WERI-Rb-1 (cell line): ENCODE measurements around the gene RSPH6A.

Experiments used
- DNase-seq: peaks from one replicate; pipeline ENCODE4 v3.0.0-alpha.2; 2020
- H3K27ac ChIP-seq: fragments of 250-450 bp; sonication (Bioruptor Pico); 2 replicates; pipeline ENCODE4 v1.5.1; 2020; ENCODE audit warnings: mild to moderate bottlenecking, moderate library complexity
- H3K27me3 ChIP-seq: fragments of 250-450 bp; sonication (Bioruptor Pico); 2 replicates; pipeline ENCODE4 v1.5.1; 2021; ENCODE audit warnings: mild to moderate bottlenecking, low read depth, moderate library complexity; ENCODE audit not compliant: insufficient read depth, severe bottlenecking
- H3K36me3 ChIP-seq: fragments of 250-450 bp; sonication (Bioruptor Pico); 2 replicates; pipeline ENCODE4 v1.5.1; 2020; ENCODE audit warnings: mild to moderate bottlenecking, moderate library complexity
- H3K4me3 ChIP-seq: 2 replicates; pipeline ENCODE4 v1.5.1; 2011; ENCODE audit warnings: low read depth, mild to moderate bottlenecking, control low read depth, low read length
- H3K9me3 ChIP-seq: fragments of 250-450 bp; sonication (Bioruptor Pico); 2 replicates; pipeline ENCODE4 v1.5.1; 2021; ENCODE audit warnings: mild to moderate bottlenecking, moderate library complexity; ENCODE audit not compliant: severe bottlenecking
- TF ChIP-seq, protein P1 (sequence below): IDR thresholded peaks from 2 replicates; pipeline ENCODE4 v1.5.1; 2011; ENCODE audit warnings: low read depth, mild to moderate bottlenecking, control low read depth, inconsistent platforms, low read length

The RSPH6A gene

DNA sequence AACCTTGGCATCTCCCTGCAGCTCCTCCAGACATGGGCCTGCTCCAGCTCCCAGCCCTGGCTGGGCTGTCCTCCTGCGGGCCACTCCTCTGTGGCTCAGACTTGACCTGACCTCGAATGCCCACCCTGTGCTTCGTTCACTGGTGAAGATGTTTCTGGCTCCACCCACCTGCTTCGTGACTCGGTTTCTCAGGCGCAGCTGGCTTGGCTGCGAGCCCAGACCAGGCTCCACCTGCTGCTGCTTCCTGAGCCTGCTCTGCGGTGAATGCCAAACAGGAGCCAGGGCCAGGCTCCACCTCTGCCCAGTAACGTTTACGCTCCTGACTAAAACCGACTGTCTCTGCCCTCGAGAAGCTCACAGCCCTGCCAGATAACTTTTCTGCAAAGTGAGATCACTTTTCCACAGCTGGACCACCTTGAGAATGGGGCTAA, 8.9 kb upstream of the RSPH6A start:
- no peak for DNase-seq

DNA sequence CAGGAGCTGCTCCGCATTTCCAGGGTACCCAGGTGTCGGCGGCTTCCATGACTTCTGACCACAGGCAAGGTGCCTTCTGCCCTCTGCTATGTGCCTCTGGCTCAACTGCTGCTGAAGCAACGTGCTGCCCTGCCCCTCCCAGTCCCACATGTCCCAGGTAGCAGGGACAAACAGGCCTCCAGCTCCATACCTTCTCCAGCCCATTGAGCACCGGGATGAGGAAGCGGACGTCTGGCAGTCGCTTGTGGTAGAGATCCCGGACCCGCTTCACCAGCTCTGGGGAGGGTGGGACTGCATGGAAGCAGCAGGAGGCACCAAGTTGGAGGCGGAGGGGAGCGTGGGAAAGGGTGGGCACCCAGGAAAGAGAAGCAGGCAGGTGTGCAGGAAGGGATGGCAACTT, 8.1 kb upstream of the RSPH6A start:
- no peaks in the 10 kb centered on the region for H3K27me3 ChIP-seq
- no peak overlapping the region for H3K4me3 ChIP-seq
- peaks cover 66% of the 10 kb centered on the region for H3K36me3 ChIP-seq
- no peaks in the 10 kb centered on the region for H3K9me3 ChIP-seq
- TF ChIP-seq, protein P1, sequence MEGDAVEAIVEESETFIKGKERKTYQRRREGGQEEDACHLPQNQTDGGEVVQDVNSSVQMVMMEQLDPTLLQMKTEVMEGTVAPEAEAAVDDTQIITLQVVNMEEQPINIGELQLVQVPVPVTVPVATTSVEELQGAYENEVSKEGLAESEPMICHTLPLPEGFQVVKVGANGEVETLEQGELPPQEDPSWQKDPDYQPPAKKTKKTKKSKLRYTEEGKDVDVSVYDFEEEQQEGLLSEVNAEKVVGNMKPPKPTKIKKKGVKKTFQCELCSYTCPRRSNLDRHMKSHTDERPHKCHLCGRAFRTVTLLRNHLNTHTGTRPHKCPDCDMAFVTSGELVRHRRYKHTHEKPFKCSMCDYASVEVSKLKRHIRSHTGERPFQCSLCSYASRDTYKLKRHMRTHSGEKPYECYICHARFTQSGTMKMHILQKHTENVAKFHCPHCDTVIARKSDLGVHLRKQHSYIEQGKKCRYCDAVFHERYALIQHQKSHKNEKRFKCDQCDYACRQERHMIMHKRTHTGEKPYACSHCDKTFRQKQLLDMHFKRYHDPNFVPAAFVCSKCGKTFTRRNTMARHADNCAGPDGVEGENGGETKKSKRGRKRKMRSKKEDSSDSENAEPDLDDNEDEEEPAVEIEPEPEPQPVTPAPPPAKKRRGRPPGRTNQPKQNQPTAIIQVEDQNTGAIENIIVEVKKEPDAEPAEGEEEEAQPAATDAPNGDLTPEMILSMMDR, result no peak
- no peak overlapping the region for H3K27ac ChIP-seq
- no peak for DNase-seq

More for the DNA sequence above, 8.9 kb upstream of the RSPH6A start:
- Histone ChIP-seq H3K27ac (no peak overlapping the region), H3K27me3 (no peaks in the 10 kb centered on the region), H3K36me3 (peaks cover 75% of the 10 kb centered on the region), H3K9me3 (no peaks in the 10 kb centered on the region), H3K4me3 (no peak overlapping the region)
- TF ChIP-seq, protein P1, result no peak

DNA sequence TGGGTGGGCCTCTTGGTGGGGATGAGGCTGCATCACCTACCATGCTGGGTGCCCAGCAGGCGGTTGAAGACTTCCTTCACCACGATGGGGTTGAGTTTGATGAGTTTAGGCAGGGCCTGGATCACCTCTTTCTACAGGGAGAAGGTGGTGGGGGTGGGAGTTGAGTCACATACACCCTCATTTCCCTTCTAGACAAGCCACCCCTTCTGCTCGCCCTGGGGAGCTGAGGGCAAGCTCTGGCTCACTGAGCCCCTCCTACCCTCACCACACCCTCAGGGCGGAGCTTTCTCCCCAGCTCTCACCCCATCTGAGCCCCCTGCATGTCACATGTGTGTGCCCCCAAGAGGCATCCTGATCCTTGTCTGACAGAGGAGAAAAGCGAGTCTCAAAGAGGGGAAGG, 7.6 kb upstream of the RSPH6A start:
- TF ChIP-seq, protein P1, result no peak
- DNase-seq, result no peak
- no peak overlapping the region for H3K4me3 ChIP-seq
- no peaks in the 10 kb centered on the region for H3K9me3 ChIP-seq
- H3K27me3 ChIP-seq, result no peaks in the 10 kb centered on the region
- H3K27ac ChIP-seq, result no peak overlapping the region
- H3K36me3 ChIP-seq, result peaks cover 62% of the 10 kb centered on the region

DNA sequence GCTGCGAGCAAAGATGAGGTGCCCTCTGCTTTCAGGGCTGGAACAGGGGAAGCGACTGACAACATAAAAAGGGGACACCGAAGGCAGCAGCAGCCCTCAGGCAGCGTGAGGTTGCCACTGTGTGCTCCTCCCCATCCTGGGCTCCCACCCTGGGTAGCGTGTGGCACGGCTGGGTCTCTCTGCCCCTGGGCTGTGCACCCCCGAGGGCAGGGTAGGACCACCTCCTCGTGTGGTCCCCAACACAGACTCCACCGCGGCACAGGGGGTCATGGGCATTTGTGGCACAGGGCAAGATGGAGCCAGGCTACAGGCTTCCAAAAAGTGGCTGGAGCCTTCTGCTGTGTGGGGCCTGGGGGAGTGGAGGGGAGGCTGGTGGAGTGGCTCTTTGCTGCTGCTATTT, 6.5 kb upstream of the RSPH6A start:
- H3K36me3 ChIP-seq, result peaks cover 51% of the 10 kb centered on the region
- H3K4me3 ChIP-seq, result no peak overlapping the region
- no peaks in the 10 kb centered on the region for H3K9me3 ChIP-seq
- no peak overlapping the region for H3K27ac ChIP-seq
- H3K27me3 ChIP-seq, result no peaks in the 10 kb centered on the region
- TF ChIP-seq, protein P1, result no peak
- DNase-seq, result no peak

DNA sequence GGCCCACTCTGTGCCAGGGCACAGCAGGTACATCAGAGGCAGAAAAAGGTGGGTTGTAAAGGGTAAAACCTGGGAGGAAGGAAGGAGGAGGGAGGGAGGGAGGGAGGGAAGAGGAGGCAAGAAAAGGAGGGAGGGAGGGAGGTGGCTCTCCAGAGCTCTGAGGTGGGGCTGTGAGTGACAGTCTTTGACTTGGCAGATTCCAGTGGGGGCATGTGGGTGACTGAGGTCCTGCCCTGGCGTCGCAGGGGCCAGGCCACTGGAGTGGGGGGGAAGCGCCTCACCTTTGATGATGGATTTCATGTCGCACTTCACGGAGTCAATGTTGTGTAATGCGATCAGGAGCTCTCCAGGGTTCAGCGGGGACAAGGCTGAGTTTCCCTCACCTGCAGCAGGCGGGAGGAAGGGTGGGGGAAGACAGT, 6.0 kb upstream of the RSPH6A start:
- DNase-seq, result no peak
- Histone ChIP-seq H3K4me3 (no peak overlapping the region), H3K36me3 (peaks cover 48% of the 10 kb centered on the region), H3K27me3 (no peaks in the 10 kb centered on the region), H3K9me3 (no peaks in the 10 kb centered on the region), H3K27ac (no peak overlapping the region)
- TF ChIP-seq, protein P1, result no peak

DNA sequence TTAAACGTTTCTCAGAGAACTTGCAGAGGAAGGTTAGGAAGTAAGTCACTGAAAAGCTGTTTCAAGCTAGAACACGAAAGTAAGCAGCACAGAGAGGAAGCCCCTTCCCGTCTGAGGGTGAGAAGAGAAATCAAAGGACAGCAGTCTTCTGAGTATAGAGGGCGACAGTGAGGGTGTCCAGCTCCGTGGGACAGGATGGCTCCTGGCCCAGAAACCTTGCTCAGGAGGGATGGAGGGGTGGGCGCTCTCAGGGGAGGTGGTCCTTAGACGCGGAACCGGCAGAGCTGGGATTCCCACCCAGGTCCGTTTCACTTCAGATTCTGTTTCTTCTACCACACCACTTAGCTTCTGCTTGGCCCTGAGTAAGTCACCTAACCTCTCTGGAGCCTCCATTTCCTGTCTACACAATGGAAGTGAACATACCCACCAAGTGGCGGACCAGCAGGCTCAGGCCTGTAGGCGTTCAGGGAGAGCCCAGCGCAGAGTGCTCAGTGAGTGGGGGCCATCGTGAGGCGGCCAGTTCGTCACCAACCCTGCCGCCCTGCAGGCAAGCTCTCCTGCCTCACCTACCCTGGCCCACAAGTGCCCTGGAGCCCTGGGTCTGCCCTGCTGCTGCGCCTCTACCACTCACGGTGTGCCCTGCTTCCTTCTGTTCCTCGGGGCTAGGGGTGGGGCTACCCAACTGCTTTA, 5.5 kb upstream of the RSPH6A start:
- Histone ChIP-seq H3K36me3 (peaks cover 42% of the 10 kb centered on the region), H3K27ac (peak overlapping the region; percentile 51), H3K9me3 (no peaks in the 10 kb centered on the region), H3K27me3 (no peaks in the 10 kb centered on the region), H3K4me3 (no peak overlapping the region)
- DNase-seq, result no peak
- TF ChIP-seq, protein P1, result no peak
